ENCODE measurements around the gene GDPD3.
"Not testable (repeated sequence)": the region's sequence is repeated elsewhere in the genome, so short reads cannot be mapped to it uniquely, and the experiment has no call there.

Gene GDPD3

DNA sequence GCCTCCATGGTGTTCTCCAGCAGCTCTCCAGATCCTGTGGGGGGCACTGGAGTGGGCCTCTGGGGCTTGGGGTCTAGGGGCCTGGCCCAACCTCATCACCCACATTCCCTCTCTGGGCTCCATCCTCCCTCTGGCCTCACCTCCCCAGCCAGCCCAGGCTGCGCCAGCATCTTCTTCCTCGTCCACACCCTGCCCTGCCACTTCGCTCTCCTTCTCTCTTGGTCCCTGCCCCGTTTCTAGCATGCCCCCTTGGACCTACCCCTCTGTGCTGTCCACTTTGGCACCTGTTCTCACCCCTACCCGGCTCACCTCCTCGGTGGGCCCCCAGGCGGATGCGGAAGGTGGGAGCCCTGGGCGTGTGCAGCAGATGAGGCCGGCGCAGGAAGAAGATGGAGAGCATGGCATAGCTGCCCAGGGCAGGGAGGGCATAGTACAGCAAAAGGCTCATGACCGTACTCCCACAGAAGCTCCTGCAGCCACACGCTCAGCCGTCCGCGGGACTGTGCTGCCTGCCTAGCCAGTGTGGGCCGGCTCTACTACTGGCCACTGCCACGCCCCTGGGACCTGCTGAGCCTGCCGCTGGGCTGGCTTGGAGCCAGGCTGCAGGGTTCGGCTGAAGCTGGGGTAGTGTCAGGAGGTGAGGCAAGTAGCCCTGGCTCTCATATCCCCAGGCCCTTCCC is at the start of gene GDPD3:
GDPD3 (minus strand) TSS at position 507 of the 680 bp plus-strand sequence; CDS start at position 448, 59 bp downstream.
- no peak for DNase-seq

DNA sequence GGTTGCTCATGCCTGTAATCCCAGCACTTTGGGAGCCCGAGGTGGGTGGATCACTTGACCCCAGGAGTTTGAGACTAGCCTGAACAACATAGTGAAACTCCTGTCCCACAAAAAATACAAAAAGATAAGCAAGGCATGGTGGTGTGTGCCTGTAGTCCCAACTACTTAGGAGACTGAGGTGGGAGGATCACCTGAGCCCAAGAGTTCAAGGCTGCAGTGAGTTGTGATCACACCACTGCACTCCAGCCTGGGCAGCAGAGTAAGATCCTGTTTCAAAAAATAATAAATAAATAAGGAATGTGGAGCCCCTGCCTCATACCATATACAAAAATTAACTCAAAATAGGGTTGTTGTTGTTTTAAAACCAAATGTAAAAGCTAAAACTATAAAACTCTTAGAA is 43.9 kb upstream of the GDPD3 start:
- no peak for DNase-seq

GRCh38 chr16:30155188-30155587 is 41.9 kb upstream of the GDPD3 start:
- no peak for DNase-seq

GRCh38 chr16:30152517-30152916 is 39.2 kb upstream of the GDPD3 start:
- no peak for DNase-seq

GRCh38 chr16:30151091-30151490 is 37.8 kb upstream of the GDPD3 start:
- no peak for DNase-seq

DNA sequence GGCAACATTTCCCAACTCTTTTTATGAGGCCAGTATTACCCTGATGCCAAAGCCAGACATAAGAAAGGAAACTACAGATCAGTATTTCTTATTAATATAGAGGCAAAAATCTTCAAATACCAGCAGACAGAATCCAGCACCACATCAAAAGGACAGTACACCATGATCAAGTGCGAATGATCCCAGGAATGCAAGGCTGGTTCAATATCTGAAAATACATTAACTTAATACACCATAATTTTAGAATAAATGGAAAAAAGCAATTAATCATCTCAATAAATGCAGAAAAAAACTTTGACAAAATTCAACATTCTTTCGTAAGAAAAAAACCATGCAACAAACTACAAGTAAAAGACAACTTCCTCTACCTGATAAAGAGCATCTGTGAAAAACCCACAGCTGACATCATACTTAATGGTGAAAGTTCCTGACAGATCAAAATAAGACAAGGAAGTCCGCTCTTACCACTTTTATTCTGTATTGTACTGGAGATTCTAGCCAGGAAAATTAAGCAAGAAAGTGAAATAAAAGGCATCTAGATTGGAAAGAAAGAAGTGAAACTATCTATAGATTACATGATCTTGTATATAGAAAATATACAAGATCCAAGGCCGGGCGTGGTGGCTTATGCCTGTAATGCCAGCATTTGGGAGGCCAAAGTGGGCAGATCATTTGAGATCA is 36.1 kb upstream of the GDPD3 start:
- DNase-seq, result no peak

DNA sequence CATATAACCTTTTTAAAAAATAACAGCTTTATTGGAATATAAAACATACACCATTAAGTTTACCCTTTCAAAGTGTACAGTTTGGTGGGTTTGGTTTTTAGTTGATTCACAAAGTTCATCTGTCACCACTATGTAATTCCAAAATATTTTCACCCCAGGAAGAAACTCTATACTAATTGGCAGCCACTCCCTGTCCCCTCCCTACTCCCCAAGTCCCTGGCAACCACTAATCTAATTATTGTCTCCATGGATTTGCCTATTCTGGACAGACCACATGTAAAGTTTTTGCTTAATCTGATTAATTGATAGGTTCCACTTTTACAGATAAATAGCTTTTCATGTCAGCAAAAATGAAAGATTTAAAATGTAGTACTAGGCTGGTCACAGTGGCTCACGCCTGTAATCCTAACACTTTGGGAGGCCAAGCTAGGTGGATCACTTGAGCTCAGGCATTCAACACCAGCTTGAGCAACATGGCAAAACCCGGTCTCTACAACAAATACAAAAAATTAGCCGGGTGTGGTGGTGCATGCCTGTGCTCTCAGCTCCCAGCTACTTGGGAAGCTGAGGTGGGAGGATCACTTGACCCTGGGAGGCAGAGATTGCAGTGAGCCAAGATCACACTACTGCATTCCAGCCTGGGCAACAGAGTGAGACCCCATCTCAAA is 34.6 kb upstream of the GDPD3 start:
- DNase-seq, result no peak

DNA sequence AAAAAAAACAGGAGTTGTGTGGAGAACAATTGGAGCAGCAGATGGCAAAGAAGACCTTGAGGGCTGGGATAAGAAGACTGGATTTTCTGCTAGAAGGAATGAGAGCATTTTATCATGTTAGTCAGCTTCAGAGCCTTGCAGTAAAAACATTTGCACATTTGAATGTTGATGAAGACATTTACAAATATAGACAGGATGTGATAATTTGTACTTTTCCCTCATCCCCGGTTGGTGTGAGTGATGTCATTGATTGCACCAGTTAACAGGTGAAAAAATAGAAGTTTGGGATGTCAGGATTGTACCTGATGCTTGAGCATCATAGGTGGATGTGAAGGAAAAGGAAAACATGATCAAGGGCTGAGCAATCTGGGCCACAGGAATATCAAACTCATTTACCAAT is 32.3 kb upstream of the GDPD3 start:
- no peak for DNase-seq

DNA sequence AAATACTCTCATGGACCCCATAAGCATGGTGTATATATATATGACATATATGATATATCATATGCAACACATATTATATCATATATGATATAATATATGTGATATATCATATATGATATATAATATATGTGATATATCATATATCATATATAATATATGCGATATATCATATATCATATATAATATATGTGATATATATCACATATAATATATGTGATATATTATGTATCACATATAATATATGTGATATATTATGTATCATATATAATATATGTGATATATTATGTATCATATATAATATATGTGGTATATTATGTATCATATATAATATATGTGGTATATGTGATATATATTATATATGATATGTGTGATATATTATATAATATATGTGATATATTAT is 31.6 kb upstream of the GDPD3 start:
- DNase-seq, result no peak

DNA sequence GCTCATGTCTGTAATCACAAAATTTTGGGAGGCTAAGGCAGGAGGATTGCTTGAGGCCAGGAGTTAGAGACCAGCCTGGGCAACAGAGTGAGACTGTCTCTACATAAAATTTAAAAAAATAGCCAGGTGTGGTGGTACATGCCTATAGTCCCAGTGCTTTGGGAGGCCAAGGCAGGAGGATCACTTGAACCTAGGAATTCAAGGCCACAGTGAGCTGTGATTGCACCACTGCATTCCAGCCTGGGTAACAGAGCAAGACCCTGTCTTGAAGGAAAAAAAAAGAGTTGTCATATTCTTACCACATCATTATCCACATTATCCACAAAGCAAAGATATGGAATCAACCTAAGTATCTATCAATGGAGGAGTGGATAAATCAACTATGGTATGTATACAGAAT is 30.7 kb upstream of the GDPD3 start:
- DNase-seq, result no peak

- no peak for DNase-seq
Measured at GRCh38 chr16:30143347-30143702, 30.0 kb upstream of the GDPD3 start.

DNA sequence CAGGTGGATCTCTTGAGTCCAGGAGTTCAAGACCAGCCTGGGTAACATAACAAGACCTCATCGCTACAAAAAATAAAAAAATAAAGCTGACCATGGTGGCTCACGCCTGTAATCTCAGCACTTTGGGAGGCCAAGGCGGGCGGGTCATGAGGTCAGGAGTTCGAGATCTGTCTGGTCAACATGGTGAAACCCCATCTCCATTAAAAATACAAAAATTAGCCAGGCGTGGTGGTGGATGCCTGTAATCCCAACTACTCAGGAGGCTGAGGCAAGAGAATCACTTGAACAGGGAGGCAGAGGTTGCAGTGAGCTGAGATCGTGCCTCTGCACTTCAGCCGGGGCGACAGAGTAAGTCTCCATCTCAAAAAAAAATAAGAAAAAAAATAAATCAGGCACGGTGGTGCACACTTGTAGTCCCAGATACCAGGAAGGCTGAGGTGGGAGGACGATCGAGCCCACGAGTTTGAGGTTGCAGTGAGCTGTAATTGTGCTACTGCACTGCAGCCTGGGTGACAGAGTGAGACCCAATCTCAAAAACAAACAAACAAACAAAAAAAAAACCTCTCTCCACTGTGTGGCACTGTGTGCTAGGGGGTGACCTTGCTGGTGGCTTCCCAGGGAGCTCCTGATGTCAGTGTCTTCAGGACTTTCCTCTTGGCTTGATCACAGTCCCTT is 29.5 kb upstream of the GDPD3 start:
- no peak for DNase-seq

GRCh38 chr16:30141750-30142149 is 28.4 kb upstream of the GDPD3 start:
- DNase-seq, result no peak

- no peak for DNase-seq
Measured at GRCh38 chr16:30139583-30140481, 26.5 kb upstream of the GDPD3 start.

DNA sequence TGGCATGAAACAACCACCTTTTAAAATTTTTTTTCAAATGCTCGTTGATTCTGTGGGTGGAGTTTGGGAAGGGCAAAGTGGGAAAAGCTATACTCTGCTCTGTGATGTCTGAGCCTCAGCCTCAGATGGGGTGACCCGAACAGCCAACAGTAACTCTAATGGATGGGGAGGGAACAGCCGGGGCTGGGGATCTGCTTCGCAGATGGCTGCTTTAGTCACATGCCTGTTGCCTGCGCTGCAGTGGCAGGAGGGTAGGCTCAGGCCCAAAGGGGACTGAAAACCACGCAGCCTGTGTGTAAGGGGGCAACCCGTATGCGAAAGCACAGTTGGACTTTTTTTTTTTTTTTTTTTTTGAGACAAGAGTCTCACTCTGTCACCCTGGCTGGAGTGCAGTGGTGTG is 24.6 kb upstream of the GDPD3 start:
- no peak for DNase-seq

DNA sequence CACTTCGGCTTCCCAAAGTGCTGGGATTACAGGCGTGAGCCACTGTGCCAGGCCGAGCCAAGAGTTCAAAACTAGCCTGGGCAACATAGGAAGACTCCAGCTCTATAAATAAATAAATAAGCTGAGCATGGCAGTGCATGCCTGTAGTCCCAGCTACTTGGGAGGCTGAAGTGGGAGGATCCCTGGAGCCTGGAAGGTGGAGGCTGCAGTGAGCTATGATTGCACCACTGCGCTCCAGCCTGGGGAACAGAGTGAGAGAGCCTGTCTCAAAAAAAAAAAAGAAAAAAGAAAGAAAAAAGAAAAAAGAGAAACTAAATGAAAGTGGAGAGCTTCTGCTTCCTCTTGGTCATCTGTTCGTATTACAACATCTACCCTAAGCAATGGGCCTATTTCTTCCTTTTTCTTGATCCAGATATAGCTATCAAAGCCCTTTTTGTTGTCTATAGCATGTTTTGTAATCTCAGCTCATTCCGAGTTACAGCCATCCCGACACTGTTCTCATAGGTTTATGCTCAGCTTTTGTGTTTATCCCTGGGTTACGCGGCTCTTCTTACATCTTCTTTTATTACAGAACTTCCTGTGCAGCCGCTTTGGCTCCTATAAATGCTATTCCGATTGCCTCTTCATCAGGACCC is 23.8 kb upstream of the GDPD3 start:
- no peak for DNase-seq

GRCh38 chr16:30132591-30132990 is 19.3 kb upstream of the GDPD3 start:
- no peak for DNase-seq

DNA sequence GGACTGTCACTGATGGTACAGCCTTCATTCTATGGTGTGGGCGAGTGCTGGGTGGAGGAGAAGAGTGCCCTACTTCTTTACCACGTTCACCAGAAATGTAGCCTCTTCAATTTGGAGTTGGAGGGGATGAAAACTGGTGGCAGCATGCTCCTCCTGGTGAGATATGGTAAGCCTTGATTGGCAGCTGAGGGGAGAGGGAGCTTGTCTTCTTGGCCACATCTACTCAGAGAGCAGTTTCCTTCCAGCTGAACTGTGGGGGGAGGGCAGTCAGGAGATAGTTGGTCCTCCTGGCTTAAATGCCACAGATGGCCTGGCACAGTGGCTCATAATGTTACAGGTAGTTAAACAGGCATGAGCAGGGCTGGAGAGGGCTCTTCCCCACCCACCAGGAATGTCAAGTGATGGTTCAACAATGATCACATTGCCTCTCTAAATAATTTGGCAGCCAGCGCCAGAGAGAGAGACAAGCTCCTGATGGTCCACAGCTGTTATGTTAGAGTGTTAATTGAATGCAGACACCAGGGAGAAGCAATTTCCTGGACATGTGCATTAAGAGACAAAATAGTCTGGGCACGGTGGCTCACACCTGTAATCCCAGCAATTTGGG is 18.6 kb upstream of the GDPD3 start:
- no peak for DNase-seq

- no peak for DNase-seq
Measured at GRCh38 chr16:30127993-30128392, 14.7 kb upstream of the GDPD3 start.

DNA sequence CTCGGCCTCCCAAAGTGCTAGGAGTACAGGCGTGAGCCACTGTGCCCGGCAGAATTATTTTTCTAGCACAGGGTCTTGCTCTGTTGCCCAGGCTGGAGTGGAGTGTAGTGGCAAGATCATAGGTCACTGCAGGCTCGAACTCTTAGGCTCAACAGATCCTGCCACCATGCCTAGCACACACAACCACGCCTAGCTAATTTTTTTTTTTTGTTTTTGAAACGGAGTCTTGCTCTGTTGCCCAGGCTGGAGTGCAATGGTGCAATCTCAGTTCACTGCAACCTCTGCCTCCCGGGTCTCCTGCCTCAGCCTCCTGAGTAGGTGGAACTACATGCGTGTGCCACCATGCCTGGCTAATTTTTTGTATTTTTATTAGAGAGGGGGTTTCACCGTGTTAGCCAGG is 12.4 kb upstream of the GDPD3 start:
- DNase-seq, result not testable (repeated sequence)

- DNase-seq, result no peak
Measured at GRCh38 chr16:30124985-30125379, 11.6 kb upstream of the GDPD3 start.

All from activated CD8-positive, alpha-beta memory T cell treated with anti-CD3 and anti-CD28 coated beads for 24 hours (primary cell).